CD1c-positive myeloid dendritic cell (primary cell): ENCODE measurements around the gene AVPR2.

Source experiments
- DNase-seq: peaks from one replicate; pipeline ENCODE4 v3.0.0-alpha.2; 2016; ENCODE audit errors: extremely low spot score

Gene AVPR2

GRCh38 chrX:153952373-153953026, 48.0 kb downstream of the AVPR2 start:
- no peak for DNase-seq

GRCh38 chrX:153953342-153953830, 48.9 kb downstream of the AVPR2 start:
- DNase-seq = peak; percentile 73

GRCh38 chrX:153953892-153954557, 49.6 kb downstream of the AVPR2 start:
- DNase-seq = no peak

- DNase-seq = no peak
Observed at GRCh38 chrX:153954558-153955227, 50.2 kb downstream of the AVPR2 start.

- no peak for DNase-seq
Observed at GRCh38 chrX:153955228-153955732, 50.8 kb downstream of the AVPR2 start.

GRCh38 chrX:153956044-153956907, 51.8 kb downstream of the AVPR2 start:
- DNase-seq = no peak
